Peyer's patch (tissue), 4 donors: Measurements from ENCODE around the gene TPSG1. TPM values are rescaled to one million over a fixed set of nuclear protein-coding genes. Genes with fewer than 3 reads are reported as not detected.

Experiments
- DNase-seq, 3 donors: peaks; one replicate each; pipeline ENCODE4 v3.0.0-alpha.2; 2017 to 2019
- H3K27ac ChIP-seq, 4 donors: fragments of 200-600 bp; sonication (generic); one replicate each; pipeline ENCODE4 v1.5.1; 2016 to 2019
- H3K27me3 ChIP-seq, 2 donors: fragments of 200-600 bp; sonication (generic); one replicate each; pipeline ENCODE4 v1.5.1; 2019
- H3K36me3 ChIP-seq, 3 donors: fragments of 200-600 bp; sonication (generic); one replicate each; pipeline ENCODE4 v1.5.1; 2016 to 2019
- H3K4me1 ChIP-seq, 4 donors: fragments of 200-600 bp; sonication (generic); one replicate each; pipeline ENCODE4 v1.5.1; 2016 to 2019
- H3K4me3 ChIP-seq, 4 donors: fragments of 200-600 bp; sonication (generic); 1 replicate in 3 of 4; 2 replicates in 1 of 4; pipeline ENCODE4 v1.5.1; 2016 to 2019; ENCODE audit warnings: mild to moderate bottlenecking in 1 of 4
- H3K9me3 ChIP-seq, 4 donors: fragments of 200-600 bp; sonication (generic); one replicate each; pipeline ENCODE4 v1.5.1; 2016 to 2019; ENCODE audit warnings: mild to moderate bottlenecking in 1 of 4
- POLR2A ChIP-seq, 2 donors: fragments of 450-650 bp; IDR thresholded peaks; one replicate each; pipeline ENCODE4 v1.5.1; 2017; ENCODE audit warnings: antibody characterized with exemption in 2 of 2, mild to moderate bottlenecking in 2 of 2, moderate library complexity in 2 of 2
- total RNA-seq, 4 donors: library from RNA; depleted of rRNA; stranded (reverse); fragments of >200 nt; gene quantifications; one replicate each; pipeline ENCODE4 v1.1.0, GENCODE V29; 2016
- TF ChIP-seq, protein P1 (sequence below), 6 experiments: fragments of 450-650 bp in 4 of 6; fragments of 200-600 bp in 2 of 6; sonication (generic) in 1 of 6; IDR thresholded peaks; one replicate each; pipeline ENCODE4 v1.5.1; 2017 to 2019; ENCODE audit warnings: antibody characterized with exemption in 6 of 6, mild to moderate bottlenecking in 3 of 6, moderate library complexity in 1 of 6

The TPSG1 gene
- total RNA-seq, 4 donors from 2014 or later: 16.4 to 44.6 (median 29.5) TPM

- Histone ChIP-seq H3K9me3 (no peaks in the 10 kb centered on the region), H3K4me1 (no peaks in the 10 kb centered on the region), H3K36me3 (no peaks in the 10 kb centered on the region), H3K27me3 (peaks cover 0 to 6% of the 10 kb centered on the region in 2 donors), H3K4me3 (no peak overlapping the region), H3K27ac (no peak overlapping the region)
- no peak for DNase-seq
- no peak for TF ChIP-seq POLR2A (IDR thresholded peaks at IDR 0.05)
- TF ChIP-seq, protein P1, sequence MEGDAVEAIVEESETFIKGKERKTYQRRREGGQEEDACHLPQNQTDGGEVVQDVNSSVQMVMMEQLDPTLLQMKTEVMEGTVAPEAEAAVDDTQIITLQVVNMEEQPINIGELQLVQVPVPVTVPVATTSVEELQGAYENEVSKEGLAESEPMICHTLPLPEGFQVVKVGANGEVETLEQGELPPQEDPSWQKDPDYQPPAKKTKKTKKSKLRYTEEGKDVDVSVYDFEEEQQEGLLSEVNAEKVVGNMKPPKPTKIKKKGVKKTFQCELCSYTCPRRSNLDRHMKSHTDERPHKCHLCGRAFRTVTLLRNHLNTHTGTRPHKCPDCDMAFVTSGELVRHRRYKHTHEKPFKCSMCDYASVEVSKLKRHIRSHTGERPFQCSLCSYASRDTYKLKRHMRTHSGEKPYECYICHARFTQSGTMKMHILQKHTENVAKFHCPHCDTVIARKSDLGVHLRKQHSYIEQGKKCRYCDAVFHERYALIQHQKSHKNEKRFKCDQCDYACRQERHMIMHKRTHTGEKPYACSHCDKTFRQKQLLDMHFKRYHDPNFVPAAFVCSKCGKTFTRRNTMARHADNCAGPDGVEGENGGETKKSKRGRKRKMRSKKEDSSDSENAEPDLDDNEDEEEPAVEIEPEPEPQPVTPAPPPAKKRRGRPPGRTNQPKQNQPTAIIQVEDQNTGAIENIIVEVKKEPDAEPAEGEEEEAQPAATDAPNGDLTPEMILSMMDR (IDR thresholded peaks at IDR 0.05): no peak
These were observed 40.8 kb upstream of the TPSG1 start for GRCh38 chr16:1265826-1266225.

- Histone ChIP-seq H3K27me3 (peaks cover 0 to 6% of the 10 kb centered on the region in 2 donors), H3K36me3 (no peaks in the 10 kb centered on the region), H3K4me3 (no peak overlapping the region), H3K27ac (no peak overlapping the region), H3K9me3 (no peaks in the 10 kb centered on the region), H3K4me1 (no peaks in the 10 kb centered on the region)
- no peak for DNase-seq
- TF ChIP-seq, protein P1 (IDR thresholded peaks at IDR 0.05): no peak
- TF ChIP-seq POLR2A (IDR thresholded peaks at IDR 0.05): no peak
These were observed 40.1 kb upstream of the TPSG1 start for GRCh38 chr16:1265090-1265630.

GRCh38 chr16:1264345-1265089, 39.4 kb upstream of the TPSG1 start:
- Histone ChIP-seq H3K4me3 (no peak overlapping the region), H3K9me3 (no peaks in the 10 kb centered on the region), H3K27me3 (peaks cover 0 to 11% of the 10 kb centered on the region in 2 donors), H3K4me1 (no peaks in the 10 kb centered on the region), H3K27ac (no peak overlapping the region), H3K36me3 (no peaks in the 10 kb centered on the region)
- TF ChIP-seq POLR2A (IDR thresholded peaks at IDR 0.05): no peak
- TF ChIP-seq, protein P1 (IDR thresholded peaks at IDR 0.05): no peak
- no peak for DNase-seq

GRCh38 chr16:1263591-1264344, 38.7 kb upstream of the TPSG1 start:
- H3K36me3 ChIP-seq: no peaks in the 10 kb centered on the region
- no peak for TF ChIP-seq POLR2A (IDR thresholded peaks at IDR 0.05)
- TF ChIP-seq, protein P1 (IDR thresholded peaks at IDR 0.05): no peak
- H3K27ac ChIP-seq: no peak overlapping the region
- no peaks in the 10 kb centered on the region for H3K9me3 ChIP-seq
- H3K27me3 ChIP-seq: peaks cover 0 to 18% of the 10 kb centered on the region in 2 donors
- peaks cover 0 to 6% (median 0%) of the 10 kb centered on the region in 4 donors for H3K4me1 ChIP-seq
- H3K4me3 ChIP-seq: no peak overlapping the region
- no peak for DNase-seq

DNA sequence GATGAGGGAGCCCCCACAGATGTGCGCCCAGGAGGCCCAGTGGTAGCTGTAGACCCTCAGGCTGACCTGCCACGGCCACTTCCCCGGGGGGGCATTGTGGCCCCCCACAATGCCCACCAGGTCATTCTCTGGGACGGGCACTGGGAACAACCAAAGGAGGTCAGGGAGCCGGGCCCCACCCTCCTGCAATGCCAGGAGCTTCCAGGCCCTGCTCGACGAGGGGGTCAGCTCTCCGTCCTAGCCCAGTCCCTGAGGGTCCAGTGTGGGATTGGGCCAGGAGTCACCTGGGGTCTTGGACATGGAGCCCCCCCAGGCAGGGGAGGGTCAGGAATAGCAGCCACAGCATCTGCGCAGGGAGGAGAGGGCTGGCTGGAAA, 37.8 kb upstream of the TPSG1 start:
- TF ChIP-seq, protein P1 (IDR thresholded peaks at IDR 0.05): no peak
- no peak for TF ChIP-seq POLR2A (IDR thresholded peaks at IDR 0.05)
- Histone ChIP-seq H3K4me1 (peaks cover 0 to 6% (median 0%) of the 10 kb centered on the region in 4 donors), H3K27ac (no peak overlapping the region), H3K9me3 (no peaks in the 10 kb centered on the region), H3K36me3 (no peaks in the 10 kb centered on the region), H3K27me3 (peaks cover 0 to 18% of the 10 kb centered on the region in 2 donors), H3K4me3 (no peak overlapping the region)
- no peak for DNase-seq
